Psoas muscle (tissue), 8 donors: ENCODE data around the gene BAZ2B. TPM values are rescaled to one million over a fixed set of nuclear protein-coding genes. Genes with fewer than 3 reads are reported as not detected.
A peak's percentile ranks its signal among the peaks of the same experiment; 100 is the strongest.

Experiments
- ATAC-seq, 4 donors: fragments of 200-7000 bp; cut with Tn5 transposase; one replicate each; pipeline ENCODE4 v1.9.1; 2020; ENCODE audit warnings: moderate library complexity in 3 of 4, mild to moderate bottlenecking in 2 of 4
- DNase-seq, 2 donors: peaks; one replicate each; pipeline ENCODE4 v3.0.0-alpha.2; 2020
- H3K27ac ChIP-seq: fragments of 200-600 bp; one replicate; pipeline ENCODE4 v1.8.0; 2022
- H3K27me3 ChIP-seq, 3 donors: fragments of 200-600 bp in 1 of 3; one replicate each; pipeline versions ENCODE4 v1.6.1 to v1.8.0; 2013 to 2022; ENCODE audit warnings: low read length in 2 of 3, mild to moderate bottlenecking in 2 of 3, moderate library complexity in 1 of 3; ENCODE audit not compliant: insufficient read depth in 3 of 3
- H3K36me3 ChIP-seq, 2 donors: fragments of 200-600 bp in 1 of 2; one replicate each; pipeline versions ENCODE4 v1.6.1 to v1.8.0; 2013 to 2022; ENCODE audit warnings: low read depth in 1 of 2, mild to moderate bottlenecking in 1 of 2, moderate library complexity in 1 of 2; ENCODE audit not compliant: insufficient read depth in 1 of 2
- H3K4me1 ChIP-seq: fragments of 200-600 bp; one replicate; pipeline ENCODE4 v1.8.0; 2022
- H3K4me3 ChIP-seq: fragments of 200-600 bp; one replicate; pipeline ENCODE4 v1.8.0; 2022; ENCODE audit warnings: mild to moderate bottlenecking
- H3K9me3 ChIP-seq: fragments of 200-600 bp; one replicate; pipeline ENCODE4 v1.8.0; 2022
- WGBS, 3 donors: extraction: QIAGEN DNeasy Blood & Tissue Kit; methylation state at CpG; one replicate each; pipeline versions ENCODE4 v1.1.6 to v1.1.7; 2013; 5-methylcytosine and 5-hydroxymethylcytosine counted together
- intact Hi-C, 2 donors: fragments of 100-400 bp; cut with DNase I; formaldehyde crosslinking; loops; one replicate each; pipeline versions ENCODE4 v1.11.0 to v1.14.2; 2022
- polyA plus RNA-seq, 3 donors: library from polyadenylated mRNA; stranded (reverse); fragments of 200-250 nt; gene quantifications; one replicate each; pipeline ENCODE4 v1.2.3, GENCODE V29; 2013
- total RNA-seq, 4 donors: library from RNA; stranded (reverse); fragmentation: NEBNext Ultra II Directional in 2 of 4; extraction: Animal tissue kit (Norgen Biotek cat#: 25700) in 2 of 4; gene quantifications; one replicate each; pipeline versions ENCODE4 v1.2.1 to v1.2.4, GENCODE V29; 2021 to 2023
- TF ChIP-seq, protein P1 (sequence below): fragments of 200-600 bp; IDR thresholded peaks from one replicate; pipeline ENCODE4 v1.8.0; 2022; ENCODE audit warnings: antibody characterized with exemption
- donor health status: healthy with polysubstance abuse.
- donor health status: DM: no; HTN: no; CAD: no; lungs with moderate emphysema.
- donor health status: Bipolar disorder and iron deficiency.
- donor health status: healthy.
- donor health status: DM: yes; HTN: yes; CAD: no.
- donor health status: DM: no; HTN: no; CAD: no.
- donor health status: DM: no; HTN: no; CAD: no.
- donor health status: DM: yes; HTN: yes; CAD: no.

Gene BAZ2B
- total and polyA plus RNA-seq, 7 donors: 7.5 to 27.0 (median 22.7) TPM

DNA sequence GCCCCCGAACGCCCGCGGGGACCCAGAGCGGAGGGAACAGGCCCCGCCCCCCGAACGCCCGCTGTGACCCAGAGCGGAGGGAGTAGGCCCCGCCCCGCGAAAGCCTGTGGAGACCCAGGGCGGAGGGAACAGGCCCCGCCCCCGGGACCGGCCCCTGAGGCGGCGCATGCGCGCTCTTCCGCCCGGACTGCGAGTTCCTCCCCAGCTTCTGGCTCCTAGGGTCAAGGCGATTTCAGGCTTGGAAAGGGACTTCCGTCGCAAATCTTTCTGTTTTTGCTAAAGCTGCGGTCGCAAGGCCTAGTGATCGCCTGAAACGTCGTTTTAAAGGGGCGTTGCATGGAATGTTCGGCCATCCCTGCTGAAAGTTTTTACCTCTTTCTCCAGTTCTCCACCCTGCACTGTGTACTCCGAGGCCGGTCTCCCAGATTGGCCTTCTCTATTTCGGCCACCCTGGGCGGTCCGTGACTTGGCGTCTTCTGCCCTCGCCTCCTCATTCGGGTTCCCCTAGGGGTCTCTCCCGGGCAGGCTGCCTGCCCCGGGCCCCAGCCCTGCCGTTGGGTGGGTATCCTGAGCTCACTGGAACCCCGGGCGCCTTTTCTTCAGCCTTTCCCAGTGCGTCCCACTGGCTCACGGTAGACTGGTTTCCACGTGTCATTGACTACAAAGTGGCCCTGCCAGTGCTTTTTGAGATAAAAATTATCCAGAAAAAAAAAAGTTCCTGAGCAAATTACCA is 329.5 kb downstream of the BAZ2B start:
- TF ChIP-seq, protein P1, sequence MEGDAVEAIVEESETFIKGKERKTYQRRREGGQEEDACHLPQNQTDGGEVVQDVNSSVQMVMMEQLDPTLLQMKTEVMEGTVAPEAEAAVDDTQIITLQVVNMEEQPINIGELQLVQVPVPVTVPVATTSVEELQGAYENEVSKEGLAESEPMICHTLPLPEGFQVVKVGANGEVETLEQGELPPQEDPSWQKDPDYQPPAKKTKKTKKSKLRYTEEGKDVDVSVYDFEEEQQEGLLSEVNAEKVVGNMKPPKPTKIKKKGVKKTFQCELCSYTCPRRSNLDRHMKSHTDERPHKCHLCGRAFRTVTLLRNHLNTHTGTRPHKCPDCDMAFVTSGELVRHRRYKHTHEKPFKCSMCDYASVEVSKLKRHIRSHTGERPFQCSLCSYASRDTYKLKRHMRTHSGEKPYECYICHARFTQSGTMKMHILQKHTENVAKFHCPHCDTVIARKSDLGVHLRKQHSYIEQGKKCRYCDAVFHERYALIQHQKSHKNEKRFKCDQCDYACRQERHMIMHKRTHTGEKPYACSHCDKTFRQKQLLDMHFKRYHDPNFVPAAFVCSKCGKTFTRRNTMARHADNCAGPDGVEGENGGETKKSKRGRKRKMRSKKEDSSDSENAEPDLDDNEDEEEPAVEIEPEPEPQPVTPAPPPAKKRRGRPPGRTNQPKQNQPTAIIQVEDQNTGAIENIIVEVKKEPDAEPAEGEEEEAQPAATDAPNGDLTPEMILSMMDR: no peak
- intact Hi-C loops: loop anchor here in 1 of 2 donors (1.0 to 5.0 kb wide), 2 partner anchors 35 to 329 kb away; partner anchors contain the start of gene BAZ2B
- Histone ChIP-seq H3K27me3 (no peaks in the 10 kb centered on the region), H3K4me3 (peak overlapping the region; percentile 94), H3K9me3 (no peaks in the 10 kb centered on the region), H3K4me1 (peaks cover 14% of the 10 kb centered on the region), H3K36me3 (peaks cover 0 to 8% of the 10 kb centered on the region in 2 donors), H3K27ac (peak overlapping the region; percentile 92)
- DNase-seq (peak; percentile 99), ATAC-seq (peak; percentile 97 to 99 (median 99))
- 0 to 1% (median 1%) methylated on average over 32 to 50 of the region's 50 CpGs for WGBS, 3 donors

GRCh38 chr2:159285929-159286708 is 330.2 kb downstream of the BAZ2B start, which contains the start of gene WDSUB1:
Gene WDSUB1, minus strand, starts transcription at chr2:159286703. Its CDS starts 3,634 bp downstream, at chr2:159283069.
- intact Hi-C loops: loop anchor here in 1 of 2 donors (1.0 to 5.0 kb wide), 2 partner anchors 34 to 330 kb away; partner anchors contain the start of gene BAZ2B
- TF ChIP-seq, protein P1: no peak
- Histone ChIP-seq H3K9me3 (no peaks in the 10 kb centered on the region), H3K4me3 (peak within 1 kb of the TSS; percentile 94), H3K36me3 (peaks cover 0 to 14% of the 10 kb centered on the region in 2 donors), H3K4me1 (peaks cover 14% of the 10 kb centered on the region), H3K27me3 (no peaks in the 10 kb centered on the region), H3K27ac (peak within 1 kb of the TSS; percentile 92)
- WGBS, 3 donors: 1% methylated on average over 53 to 64 of the region's 64 CpGs
- DNase-seq: peak; percentile 69 to 84
- peak; percentile 23 to 58 (median 38) for ATAC-seq

- Histone ChIP-seq H3K27ac (peak overlapping the region; percentile 92), H3K9me3 (no peaks in the 10 kb centered on the region), H3K4me1 (peaks cover 14% of the 10 kb centered on the region), H3K36me3 (peaks cover 0 to 18% of the 10 kb centered on the region in 2 donors), H3K27me3 (no peaks in the 10 kb centered on the region), H3K4me3 (peak overlapping the region; percentile 94)
- DNase-seq (no peak), ATAC-seq (no peak)
- intact Hi-C loops: loop anchor here in 1 of 2 donors (5.0 kb wide), 1 partner anchor 33 kb away; no protein-coding TSS in a partner anchor
- TF ChIP-seq, protein P1: no peak
- 82 to 90% (median 86%) methylated on average over 11 of the region's 11 CpGs for WGBS, 3 donors
Measured at GRCh38 chr2:159285433-159285832, 330.9 kb downstream of the BAZ2B start.

GRCh38 chr2:159283529-159283928 is 332.8 kb downstream of the BAZ2B start:
- intact Hi-C loops: loop anchor here in 1 of 2 donors (5.0 kb wide), 1 partner anchor 429 kb away; the partner anchor contains the start of gene MARCHF7
- Histone ChIP-seq H3K27me3 (no peaks in the 10 kb centered on the region), H3K27ac (no peak overlapping the region), H3K36me3 (peaks cover 0 to 30% of the 10 kb centered on the region in 2 donors), H3K4me1 (peaks cover 14% of the 10 kb centered on the region), H3K4me3 (no peak overlapping the region), H3K9me3 (no peaks in the 10 kb centered on the region)
- ATAC-seq (no peak), DNase-seq (no peak)
- TF ChIP-seq, protein P1: no peak
- WGBS, 3 donors: 72 to 87% (median 85%) methylated on average over 4 to 6 of the region's 6 CpGs
